ENCODE results near the gene ABHD4. TPM values are rescaled to one million over a fixed set of nuclear protein-coding genes. Genes with fewer than 3 reads are reported as not detected.

ABHD4 gene, protein sequence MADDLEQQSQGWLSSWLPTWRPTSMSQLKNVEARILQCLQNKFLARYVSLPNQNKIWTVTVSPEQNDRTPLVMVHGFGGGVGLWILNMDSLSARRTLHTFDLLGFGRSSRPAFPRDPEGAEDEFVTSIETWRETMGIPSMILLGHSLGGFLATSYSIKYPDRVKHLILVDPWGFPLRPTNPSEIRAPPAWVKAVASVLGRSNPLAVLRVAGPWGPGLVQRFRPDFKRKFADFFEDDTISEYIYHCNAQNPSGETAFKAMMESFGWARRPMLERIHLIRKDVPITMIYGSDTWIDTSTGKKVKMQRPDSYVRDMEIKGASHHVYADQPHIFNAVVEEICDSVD
- 6.1 and 7.5 TPM in 2 replicates for total RNA-seq

DNA sequence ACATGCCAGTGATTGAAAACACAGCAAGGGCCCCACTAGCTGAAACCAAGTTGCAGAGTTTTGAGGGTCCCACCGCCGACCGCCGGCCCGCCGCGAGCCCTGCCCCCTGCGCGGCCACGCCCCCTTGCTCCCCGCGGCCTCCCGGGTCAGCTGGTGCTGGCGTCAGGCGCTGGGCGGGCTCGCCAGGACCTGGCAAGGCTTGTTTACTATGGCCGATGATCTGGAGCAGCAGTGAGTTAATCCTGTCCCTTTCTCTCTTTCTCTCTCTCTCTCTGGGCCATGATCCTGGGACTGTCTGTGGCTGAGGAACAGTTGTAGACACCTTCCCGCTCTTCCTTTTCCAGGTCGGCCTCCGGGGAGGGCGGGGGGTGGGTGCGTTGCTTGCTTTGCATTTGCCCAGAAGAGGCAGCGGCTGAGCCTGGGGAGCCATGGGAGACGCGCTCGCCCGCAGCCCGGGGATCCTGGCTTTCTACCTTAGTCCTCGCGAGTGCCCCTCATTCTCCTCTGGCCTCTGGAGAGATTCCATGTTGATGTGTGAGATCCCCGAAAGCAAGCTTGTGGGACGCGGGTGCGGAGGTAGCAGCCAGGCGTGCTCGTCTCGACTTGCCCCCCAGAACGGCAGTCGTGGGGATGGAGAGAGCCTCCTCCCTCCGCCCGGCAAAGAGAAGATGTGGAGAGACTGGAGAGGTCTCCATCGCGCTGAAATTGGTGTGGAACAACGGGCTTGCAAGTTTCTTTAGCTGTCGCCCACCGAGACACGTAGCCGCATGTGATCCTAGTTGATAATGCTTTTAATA, at the start of gene ABHD4:
TSS of gene ABHD4 (plus strand) at position 202 of the 797 bp plus-strand sequence. CDS start at position 209, 7 bp downstream.
- intact Hi-C loops (cut with micrococcal nuclease) = loop anchor here (1.0 kb wide), 1 partner anchor 9 kb away; the partner anchor contains the start of gene DAD1

DNA sequence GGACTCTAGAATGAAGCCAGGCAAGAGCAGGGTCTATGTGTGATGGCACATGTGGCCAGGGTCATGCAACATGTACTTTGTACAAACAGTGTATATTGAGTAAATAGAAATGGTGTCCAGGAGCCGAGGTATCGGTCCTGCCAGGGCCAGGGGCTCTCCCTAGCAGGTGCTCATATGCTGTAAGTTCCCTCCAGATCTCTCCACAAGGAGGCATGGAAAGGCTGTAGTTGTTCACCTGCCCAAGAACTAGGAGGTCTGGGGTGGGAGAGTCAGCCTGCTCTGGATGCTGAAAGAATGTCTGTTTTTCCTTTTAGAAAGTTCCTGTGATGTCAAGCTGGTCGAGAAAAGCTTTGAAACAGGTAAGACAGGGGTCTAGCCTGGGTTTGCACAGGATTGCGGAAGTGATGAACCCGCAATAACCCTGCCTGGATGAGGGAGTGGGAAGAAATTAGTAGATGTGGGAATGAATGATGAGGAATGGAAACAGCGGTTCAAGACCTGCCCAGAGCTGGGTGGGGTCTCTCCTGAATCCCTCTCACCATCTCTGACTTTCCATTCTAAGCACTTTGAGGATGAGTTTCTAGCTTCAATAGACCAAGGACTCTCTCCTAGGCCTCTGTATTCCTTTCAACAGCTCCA, 48.7 kb upstream of the ABHD4 start:
- intact Hi-C loops (cut with micrococcal nuclease) = no loop called here

DNA sequence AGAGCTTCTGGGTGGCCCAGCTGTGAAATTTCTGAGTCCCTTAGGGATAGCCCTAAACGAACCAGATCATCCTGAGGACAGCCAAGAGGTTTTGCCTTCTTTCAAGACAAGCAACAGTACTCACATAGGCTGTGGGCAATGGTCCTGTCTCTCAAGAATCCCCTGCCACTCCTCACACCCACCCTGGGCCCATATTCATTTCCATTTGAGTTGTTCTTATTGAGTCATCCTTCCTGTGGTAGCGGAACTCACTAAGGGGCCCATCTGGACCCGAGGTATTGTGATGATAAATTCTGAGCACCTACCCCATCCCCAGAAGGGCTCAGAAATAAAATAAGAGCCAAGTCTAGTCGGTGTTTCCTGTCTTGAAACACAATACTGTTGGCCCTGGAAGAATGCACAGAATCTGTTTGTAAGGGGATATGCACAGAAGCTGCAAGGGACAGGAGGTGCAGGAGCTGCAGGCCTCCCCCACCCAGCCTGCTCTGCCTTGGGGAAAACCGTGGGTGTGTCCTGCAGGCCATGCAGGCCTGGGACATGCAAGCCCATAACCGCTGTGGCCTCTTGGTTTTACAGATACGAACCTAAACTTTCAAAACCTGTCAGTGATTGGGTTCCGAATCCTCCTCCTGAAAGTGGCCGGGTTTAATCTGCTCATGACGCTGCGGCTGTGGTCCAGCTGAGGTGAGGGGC, 48.0 kb upstream of the ABHD4 start:
- intact Hi-C loops (cut with micrococcal nuclease) = loop anchor here (1.0 to 5.0 kb wide), 3 partner anchors 13 to 428 kb away; no protein-coding TSS in a partner anchor

DNA sequence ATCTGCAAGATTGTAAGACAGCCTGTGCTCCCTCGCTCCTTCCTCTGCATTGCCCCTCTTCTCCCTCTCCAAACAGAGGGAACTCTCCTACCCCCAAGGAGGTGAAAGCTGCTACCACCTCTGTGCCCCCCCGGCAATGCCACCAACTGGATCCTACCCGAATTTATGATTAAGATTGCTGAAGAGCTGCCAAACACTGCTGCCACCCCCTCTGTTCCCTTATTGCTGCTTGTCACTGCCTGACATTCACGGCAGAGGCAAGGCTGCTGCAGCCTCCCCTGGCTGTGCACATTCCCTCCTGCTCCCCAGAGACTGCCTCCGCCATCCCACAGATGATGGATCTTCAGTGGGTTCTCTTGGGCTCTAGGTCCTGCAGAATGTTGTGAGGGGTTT, 46.5 kb upstream of the ABHD4 start:
- intact Hi-C loops (cut with micrococcal nuclease) = loop anchor here (5.0 kb wide), 2 partner anchors 34 to 429 kb away; no protein-coding TSS in a partner anchor

DNA sequence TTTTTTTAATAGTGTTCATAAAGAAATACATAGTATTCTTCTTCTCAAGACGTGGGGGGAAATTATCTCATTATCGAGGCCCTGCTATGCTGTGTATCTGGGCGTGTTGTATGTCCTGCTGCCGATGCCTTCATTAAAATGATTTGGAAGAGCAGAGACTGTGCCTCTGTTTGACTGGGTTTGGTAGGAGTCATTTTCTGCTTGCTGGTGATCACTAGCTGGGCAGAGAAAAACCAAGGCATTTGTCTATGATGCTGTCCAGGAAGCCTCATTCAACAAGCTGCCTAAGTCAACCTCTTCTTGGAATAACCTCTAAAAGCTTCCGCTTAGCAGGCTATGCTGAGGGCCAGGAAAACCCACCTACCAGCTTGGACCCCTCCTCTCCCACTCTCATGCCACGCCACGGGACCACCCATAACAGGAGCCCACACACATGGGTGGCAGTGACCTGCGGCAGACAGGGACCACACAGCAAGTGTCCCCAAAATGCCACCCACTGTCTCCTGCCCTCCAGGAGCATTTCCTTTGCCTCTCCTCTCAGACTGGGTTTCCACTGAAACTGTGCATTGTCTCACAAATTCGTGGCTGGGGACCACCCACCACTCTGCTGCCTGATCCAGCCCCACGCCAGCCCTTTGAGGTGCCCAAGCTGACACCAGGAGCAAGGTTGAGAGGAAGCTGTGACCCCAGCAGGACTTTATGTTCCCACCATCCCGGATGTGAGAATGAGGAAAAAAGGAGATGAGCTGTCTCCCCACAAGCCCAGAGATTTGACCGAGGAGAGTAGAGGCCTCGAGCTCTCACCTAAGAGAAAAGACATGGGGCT, 45.9 kb upstream of the ABHD4 start:
- intact Hi-C loops (cut with micrococcal nuclease) = loop anchor here (5.0 kb wide), 2 partner anchors 35 to 430 kb away; no protein-coding TSS in a partner anchor

DNA sequence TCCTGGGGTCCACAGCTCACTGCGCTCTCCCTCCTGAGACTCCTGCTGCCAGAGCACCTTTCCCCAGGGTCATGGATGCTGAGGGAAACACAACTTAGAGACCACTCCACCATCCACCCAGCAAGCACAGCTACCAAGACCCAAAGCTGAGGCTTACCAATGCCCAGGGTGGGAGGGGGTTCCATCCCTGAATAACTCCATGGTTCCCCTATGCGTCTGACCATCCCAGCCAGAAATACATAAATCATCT, 45.3 kb upstream of the ABHD4 start:
- intact Hi-C loops (cut with micrococcal nuclease) = loop anchor here (1.0 to 5.0 kb wide), 3 partner anchors 8 to 430 kb away; no protein-coding TSS in a partner anchor

DNA sequence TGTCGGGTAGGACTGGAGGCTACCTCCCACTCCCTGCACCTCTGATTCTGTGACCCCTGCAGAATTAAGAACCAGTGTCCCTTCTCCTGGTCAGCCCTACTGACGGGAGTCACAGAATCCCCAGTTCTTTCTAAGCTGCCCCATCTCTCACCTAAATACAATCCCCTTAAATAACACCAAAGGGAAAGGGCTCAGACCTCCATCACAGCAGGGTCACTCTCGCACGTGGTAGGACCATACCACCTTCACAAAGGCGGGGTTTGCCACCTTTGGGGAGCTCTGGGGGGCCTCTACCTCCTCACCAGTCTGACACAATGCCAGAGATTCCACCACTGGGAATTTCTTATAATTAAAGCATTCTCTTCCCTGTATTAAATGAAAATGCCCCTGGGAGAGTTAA, 44.7 kb upstream of the ABHD4 start:
- intact Hi-C loops (cut with micrococcal nuclease) = loop anchor here (1.0 to 5.0 kb wide), 3 partner anchors 9 to 431 kb away; no protein-coding TSS in a partner anchor

DNA sequence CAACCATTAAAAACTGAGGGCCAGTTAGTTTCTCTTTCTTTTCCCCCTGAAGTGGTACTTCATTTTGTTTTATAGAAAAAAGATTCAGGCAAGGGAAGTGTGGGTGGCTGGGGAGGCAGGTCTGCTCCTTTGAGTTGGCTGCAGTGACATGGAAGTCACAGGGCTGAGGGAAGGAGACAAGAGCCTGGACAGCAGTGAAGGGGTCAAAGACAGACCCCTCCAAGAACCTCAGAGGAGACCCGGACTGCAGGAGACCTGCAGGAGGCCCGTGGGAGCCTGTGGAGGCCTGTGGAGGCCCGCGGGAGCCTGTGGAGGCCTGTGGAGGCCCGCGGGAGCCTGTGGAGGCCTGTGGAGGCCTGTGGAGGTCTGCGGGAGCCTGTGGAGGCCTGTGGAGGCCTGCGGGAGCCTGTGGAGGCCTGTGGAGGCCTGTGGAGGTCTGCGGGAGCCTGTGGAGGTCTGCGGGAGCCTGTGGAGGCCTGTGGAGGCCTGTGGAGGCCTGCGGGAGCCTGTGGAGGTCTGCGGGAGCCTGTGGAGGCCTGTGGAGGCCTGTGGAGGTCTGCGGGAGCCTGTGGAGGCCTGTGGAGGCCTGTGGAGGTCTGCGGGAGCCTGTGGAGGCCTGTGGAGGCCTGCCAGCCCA, 44.1 kb upstream of the ABHD4 start:
- intact Hi-C loops (cut with micrococcal nuclease) = loop anchor here (1.0 to 5.0 kb wide), 3 partner anchors 10 to 432 kb away; no protein-coding TSS in a partner anchor

DNA sequence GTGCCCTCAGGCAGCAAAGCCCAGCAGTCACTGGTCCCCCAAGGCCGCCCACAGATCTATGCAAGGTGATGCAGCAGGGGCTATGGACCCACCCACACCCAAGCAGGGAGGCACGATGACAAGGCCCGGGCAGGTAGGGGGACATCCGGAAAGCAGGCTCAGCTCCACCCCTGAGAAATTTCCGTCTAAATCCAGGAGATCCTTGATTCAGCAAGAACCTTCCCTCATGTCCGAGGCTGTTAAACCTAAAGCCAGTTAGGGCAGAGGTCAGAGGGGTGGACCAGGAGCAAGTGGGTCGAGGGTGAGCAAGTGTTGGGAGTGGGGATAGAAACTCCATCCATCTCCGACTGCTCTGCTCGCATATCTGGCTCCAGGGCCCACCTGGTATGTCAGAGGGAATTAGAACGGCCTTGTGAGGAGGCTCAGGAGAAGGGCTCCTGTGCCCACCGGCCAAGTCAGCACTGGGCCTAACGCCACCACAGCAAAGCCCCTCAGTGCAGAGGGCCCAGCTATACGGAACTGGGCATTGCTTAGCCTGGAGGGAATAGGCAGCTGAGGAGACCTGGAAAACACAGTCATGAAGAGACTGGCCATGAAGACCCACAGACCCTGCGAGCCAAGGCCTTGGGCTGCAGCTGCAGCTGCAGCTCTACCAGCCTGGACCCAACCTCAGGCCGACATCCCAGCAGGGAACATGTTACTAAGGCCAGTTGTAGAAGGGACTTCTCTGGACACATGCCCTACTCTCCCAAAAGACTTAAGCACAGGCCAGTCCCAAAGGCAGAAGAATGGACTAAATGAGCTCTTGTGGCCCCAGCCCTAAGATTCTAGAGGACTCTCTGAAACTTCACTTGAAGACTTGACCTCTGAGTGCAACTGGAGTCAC, 43.4 kb upstream of the ABHD4 start:
- intact Hi-C loops (cut with micrococcal nuclease) = loop anchor here (5.0 kb wide), 4 partner anchors 37 to 442 kb away; no protein-coding TSS in a partner anchor

DNA sequence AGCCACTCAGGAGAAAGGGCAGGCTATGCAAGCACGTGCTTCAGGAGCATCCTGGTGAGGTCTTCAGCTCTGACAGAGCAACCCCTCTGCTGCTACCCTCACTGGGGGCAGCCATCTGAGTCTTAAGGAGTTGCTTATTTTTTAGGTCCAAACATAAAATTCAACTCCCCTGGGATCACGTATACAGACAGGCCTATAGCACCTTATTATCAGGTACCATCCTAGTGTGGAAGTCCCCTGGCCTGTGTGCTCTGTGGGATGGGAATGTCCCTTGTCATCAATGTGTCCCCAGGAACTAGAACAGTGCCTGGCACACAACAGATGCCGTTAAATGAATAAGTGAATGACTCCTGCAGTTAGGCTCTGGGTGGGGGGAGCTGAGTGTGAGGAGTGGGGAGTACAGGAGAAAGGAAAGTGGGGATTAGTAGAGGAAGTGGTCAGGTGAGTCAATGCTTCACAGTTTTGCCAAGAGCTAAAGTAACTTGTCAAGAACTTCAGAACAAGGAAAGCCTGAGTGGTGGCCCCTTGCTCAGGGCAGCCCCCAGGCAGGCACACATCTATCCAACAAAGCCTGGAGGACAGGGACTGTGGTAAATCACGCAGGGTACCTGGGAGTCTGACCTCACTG, 42.6 kb upstream of the ABHD4 start:
- intact Hi-C loops (cut with micrococcal nuclease) = loop anchor here (1.0 to 5.0 kb wide), 10 partner anchors 34 to 709 kb away; partner anchors contain the start of genes AJUBA and DAD1

DNA sequence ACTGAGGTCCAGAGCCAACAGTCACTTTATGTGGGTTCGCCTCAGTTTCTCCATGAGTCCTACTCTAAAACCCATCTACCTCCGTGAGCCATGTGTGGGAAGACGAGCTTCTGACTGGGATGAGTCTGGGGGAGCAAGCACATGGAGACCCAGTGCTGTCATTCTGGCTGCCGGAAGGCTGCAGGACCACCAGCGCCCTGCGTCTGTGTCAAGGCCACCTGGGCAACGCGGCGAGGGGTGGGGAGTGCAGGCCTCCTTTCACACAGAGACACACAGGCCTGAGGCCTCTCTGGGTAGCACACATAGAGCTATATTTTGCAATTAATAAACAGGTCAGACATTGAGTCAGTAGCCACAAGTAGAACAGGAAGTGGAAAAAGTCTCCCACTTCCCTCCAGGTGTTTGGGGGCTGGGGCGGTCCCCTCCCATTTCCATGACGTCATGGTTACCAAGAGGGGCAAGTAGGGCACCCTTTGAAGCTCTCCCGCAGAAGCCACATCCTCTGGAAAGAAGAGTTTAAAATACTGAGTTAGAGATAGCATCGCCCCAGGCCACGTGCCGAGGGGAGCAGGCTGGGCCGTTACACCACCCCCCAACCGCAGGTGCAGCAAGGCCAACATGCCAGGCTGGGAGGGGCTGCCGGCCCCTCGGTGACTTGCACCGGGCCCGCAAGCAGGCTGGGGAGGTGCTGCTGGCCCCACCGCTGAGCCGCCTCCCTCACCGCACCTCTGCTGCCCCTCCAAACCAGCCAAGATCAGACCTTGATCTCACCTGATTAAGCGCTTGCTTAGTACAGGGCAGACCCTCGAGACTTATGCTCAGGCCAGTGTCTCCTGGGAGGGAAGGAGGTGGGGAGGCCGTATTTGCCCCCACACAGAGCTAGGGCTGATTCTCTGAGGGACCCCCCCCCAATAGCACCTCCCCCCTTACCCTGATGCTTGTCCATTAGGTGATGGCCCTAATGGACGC, 41.8 kb upstream of the ABHD4 start:
- intact Hi-C loops (cut with micrococcal nuclease) = loop anchor here (1.0 to 5.0 kb wide), 10 partner anchors 33 to 710 kb away; partner anchors contain the start of genes AJUBA and DAD1

DNA sequence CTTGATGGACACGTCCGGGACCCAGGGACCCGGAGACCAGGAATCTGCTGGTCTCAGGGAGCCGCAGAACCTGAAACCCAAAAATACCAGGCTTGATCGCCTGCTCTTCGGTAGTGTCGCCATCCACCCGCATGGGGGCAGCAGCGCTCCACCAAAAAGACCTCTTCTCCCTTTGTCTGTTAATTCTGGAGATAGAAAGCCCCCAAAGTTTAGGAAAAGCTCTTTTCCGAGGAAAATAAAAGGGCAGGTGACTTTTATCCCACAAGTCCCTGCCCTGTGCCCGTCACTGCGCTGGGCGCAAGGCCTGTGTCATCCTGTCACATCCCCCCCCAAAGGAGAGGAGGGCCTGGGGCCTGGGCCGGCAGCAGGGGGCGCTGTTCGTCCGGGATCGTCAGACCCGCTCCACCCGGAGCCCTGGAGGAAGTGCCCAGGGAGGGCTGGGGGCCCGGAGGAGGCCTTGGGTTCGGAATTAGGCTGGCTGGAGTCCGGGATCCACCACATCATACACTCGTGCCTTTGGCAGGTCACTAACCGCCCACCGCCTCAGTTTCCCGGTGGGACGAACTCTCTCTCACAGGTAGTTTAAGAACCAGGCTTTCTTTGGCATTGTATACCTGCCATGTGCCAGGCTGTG, 41.0 kb upstream of the ABHD4 start:
- intact Hi-C loops (cut with micrococcal nuclease) = loop anchor here (1.0 to 5.0 kb wide), 12 partner anchors 13 to 710 kb away; partner anchors contain the start of genes AJUBA and DAD1

DNA sequence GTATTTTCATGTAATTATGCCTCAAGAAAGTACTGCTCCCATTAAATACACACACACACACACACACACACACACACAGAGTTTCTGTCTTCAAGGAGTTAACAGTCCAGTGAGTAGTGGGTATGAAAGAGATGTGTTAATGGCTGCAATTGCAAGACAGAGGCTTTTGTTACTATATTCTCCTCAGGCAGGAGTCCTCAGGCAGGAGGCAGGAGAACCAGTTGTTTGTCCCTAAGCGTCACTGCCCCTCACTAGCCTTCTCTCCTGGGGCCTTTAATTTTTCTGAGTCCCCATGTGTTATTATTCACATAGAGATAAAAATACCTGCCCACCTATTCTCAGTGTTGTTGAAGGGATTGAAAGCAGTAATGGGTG, 40.3 kb upstream of the ABHD4 start:
- intact Hi-C loops (cut with micrococcal nuclease) = loop anchor here (1.0 to 5.0 kb wide), 9 partner anchors 12 to 711 kb away; partner anchors contain the start of gene AJUBA

DNA sequence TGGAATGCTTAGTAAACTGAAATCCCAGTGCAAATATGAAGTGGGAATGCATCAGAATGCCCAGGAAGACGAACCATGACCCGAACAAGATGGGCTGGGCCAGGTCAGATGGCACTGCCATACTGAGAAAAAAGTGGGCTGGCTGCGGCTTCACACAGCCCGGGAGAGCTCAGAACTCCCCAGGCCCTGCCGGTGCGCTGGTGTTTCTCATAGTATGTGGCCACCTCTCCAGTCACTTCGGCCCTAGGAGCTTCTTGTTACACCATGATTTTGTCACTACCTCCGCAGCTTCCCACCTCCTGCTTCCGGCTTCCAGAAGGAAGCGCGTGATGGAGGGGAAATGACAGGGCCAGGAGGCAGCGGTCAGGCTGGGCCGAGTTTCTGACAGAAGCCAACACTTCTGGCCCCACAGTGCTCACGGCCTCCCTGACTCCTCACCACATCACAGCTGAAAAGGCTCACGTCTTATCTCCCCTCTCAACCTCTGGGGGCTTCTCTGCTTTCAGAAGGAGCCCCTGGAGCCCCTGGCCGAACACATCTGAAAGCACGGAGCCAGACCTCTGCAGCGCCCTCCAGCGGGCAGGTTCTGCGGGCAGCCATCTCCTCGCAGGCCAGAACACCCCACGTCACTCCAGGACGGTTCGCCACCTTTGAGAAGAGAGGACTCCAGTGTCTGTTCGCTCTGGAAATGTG, 39.7 kb upstream of the ABHD4 start:
- intact Hi-C loops (cut with micrococcal nuclease) = loop anchor here (5.0 kb wide), 2 partner anchors 336 to 446 kb away; no protein-coding TSS in a partner anchor

DNA sequence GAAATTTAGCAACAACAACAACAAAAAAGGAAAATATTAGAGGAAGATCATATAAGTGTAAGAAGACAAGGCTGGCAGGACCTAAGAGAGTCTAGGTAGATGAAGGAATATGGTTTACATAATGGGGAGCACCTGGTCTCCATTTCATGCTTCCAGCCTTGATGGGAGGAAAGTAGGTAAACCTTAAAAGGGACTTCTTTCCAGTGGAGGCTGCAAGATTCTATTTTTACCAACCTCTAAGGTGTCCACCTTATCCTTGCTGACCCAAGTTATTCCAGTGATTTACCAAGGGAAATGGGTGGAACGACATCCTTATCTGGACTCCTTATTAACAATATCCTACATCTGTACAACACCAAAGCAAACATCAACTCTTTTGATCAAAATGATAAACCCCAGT, 39.1 kb upstream of the ABHD4 start:
- intact Hi-C loops (cut with micrococcal nuclease) = loop anchor here (5.0 kb wide), 2 partner anchors 337 to 447 kb away; no protein-coding TSS in a partner anchor

All from T-helper 2 cell treated with Interferon-gamma antibody and Interleukin-4, amounts not matched to agents 100 ng/mL and 5 ng/mL, for 36 hours (primary cell).